Measurements from ENCODE around the gene LRRFIP1.

LRRFIP1 gene

DNA sequence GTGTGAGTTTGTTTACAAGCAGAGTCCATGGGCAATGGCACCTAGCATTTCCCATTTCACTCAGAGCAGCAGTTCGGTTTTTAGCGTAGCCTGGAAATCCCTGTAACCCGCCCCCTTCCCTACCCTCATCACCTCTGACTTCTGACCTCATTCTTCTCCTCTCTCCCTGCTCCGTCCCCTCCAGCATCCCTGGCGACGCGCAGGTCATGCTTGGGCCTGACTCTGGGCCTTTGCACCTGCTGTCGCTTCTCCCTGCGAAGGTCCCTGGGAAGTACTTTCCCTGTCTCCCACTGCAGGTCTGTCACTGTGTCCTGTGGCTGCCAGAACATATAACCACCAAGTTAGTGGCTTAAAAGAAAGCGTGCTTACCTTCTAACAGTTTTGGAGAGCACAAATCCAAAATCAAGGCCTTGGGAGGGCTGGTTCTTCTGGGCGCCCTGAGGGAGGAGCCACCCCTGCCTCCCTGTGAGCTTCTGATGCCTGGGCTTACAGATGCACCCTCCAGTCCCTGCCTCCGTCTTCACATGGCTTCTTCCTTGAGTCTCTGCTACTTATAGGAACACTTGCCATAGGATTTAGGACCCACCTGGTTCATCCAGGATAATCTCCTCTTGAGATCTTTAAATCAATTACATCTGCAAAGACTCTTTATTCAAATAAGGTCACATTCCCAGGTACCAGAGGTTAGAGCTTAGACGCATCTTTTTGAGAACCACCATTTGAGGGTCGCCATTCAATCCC lies 28.7 kb upstream of the LRRFIP1 start:
- H3K9ac ChIP-seq (ENCODE audit: low read depth, low read length, poor library complexity): no peak overlapping the region
- H3K36me3 ChIP-seq (replicated peaks in 1 of 2; ENCODE audit: control insufficient read depth in 2 of 2, insufficient read depth in 2 of 2, low read length in 2 of 2): no peaks in the 10 kb centered on the region
- H3K4ac ChIP-seq (ENCODE audit: low read length): no peak overlapping the region
- peaks cover 0 to 6% (median 6%) of the 10 kb centered on the region in 3 experiments for H3K27me3 ChIP-seq (ENCODE audit: control insufficient read depth in 3 of 3, insufficient read depth in 3 of 3, low read depth in 1 of 3, low read length in 3 of 3)
- no peak overlapping the region for H2BK120ac ChIP-seq (ENCODE audit: low read depth, low read length)
- H3K79me1 ChIP-seq (ENCODE audit: low read depth, low read length): no peaks in the 10 kb centered on the region
- H3K27ac ChIP-seq (replicated peaks; ENCODE audit: low read length): no peak overlapping the region
- no peak overlapping the region for H2BK15ac ChIP-seq (ENCODE audit: low read length)
- H3K9me3 ChIP-seq (replicated peaks in 1 of 2; ENCODE audit: control insufficient read depth in 2 of 2, insufficient read depth in 1 of 2, low read depth in 1 of 2, low read length in 2 of 2): no peaks in the 10 kb centered on the region
- no peak overlapping the region for H2AK5ac ChIP-seq (ENCODE audit: low read depth, low read length)
- H4K8ac ChIP-seq (ENCODE audit: low read depth, low read length): no peak overlapping the region
- peak overlapping the region; percentile 33 for H3K18ac ChIP-seq (ENCODE audit: low read length)
- H3K4me1 ChIP-seq (ENCODE audit: control insufficient read depth in 2 of 2, insufficient read depth in 1 of 2, low read depth in 1 of 2, low read length in 2 of 2): peaks cover 5 to 29% of the 10 kb centered on the region in 2 donors
- WGBS, 2 donors (ENCODE audit: extremely low coverage in 2 of 2, insufficient read length in 2 of 2, insufficient replicate concordance in 1 of 2): no CpG with 5 or more reads among the region's 14 CpGs
- no peak overlapping the region for H3K23ac ChIP-seq (ENCODE audit: low read depth, low read length, poor library complexity)
- H3K4me2 ChIP-seq (ENCODE audit: insufficient read depth, low read length, poor library complexity, severe bottlenecking): no peak overlapping the region
- no peak overlapping the region for H3K4me3 ChIP-seq (ENCODE audit: low read length in 2 of 2)
- H3K14ac ChIP-seq (ENCODE audit: low read length): no peak overlapping the region
- no peak overlapping the region for H2AFZ ChIP-seq (ENCODE audit: low read length)
- H2BK5ac ChIP-seq (ENCODE audit: low read length): no peak overlapping the region
- no peak overlapping the region for H4K91ac ChIP-seq (ENCODE audit: low read depth, low read length, poor library complexity)
- no peak overlapping the region for H2BK12ac ChIP-seq (ENCODE audit: low read length)
- DNase-seq (ENCODE audit: low spot score): no peak

DNA sequence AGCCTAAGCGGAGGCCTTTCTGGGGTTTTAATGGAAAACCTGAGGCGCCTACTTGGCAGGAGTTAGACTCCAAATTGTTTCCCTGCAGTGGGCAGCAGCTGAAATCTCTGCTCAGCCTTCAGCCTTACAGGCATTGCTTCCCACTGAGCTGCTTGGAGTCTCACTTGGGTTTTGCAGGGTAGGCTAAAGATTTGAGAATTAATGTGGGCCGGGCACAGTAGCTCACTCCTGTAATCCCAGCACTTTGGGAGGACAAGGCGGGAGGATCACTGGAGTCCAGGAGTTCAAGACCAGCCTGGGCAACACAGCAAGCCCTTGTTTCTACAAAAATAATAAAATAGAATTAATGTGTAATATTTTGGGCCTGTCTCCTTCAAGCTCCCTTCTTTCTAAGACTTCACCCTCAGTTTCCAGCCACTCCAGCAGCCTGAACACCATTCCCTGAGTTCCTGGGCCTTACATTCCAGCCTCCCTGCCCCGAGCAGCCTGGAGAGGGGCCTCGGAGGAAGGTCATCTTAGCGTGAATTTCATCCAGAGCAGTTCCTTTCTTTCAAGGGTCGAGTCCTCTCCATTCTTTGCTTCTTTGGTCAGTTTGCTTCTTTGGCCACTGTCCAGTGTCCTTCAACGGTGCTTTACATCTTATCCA lies 27.8 kb upstream of the LRRFIP1 start:
- Histone ChIP-seq H3K4me3 (ENCODE audit: low read length in 2 of 2) (no peak overlapping the region), H4K8ac (ENCODE audit: low read depth, low read length) (no peak overlapping the region), H3K14ac (ENCODE audit: low read length) (no peak overlapping the region), H3K36me3 (replicated peaks in 1 of 2; ENCODE audit: control insufficient read depth in 2 of 2, insufficient read depth in 2 of 2, low read length in 2 of 2) (no peaks in the 10 kb centered on the region), H4K91ac (ENCODE audit: low read depth, low read length, poor library complexity) (no peak overlapping the region), H2AK5ac (ENCODE audit: low read depth, low read length) (no peak overlapping the region), H3K18ac (ENCODE audit: low read length) (no peak overlapping the region), H3K4me1 (ENCODE audit: control insufficient read depth in 2 of 2, insufficient read depth in 1 of 2, low read depth in 1 of 2, low read length in 2 of 2) (peaks cover 6 to 20% of the 10 kb centered on the region in 2 donors), H3K9me3 (replicated peaks in 1 of 2; ENCODE audit: control insufficient read depth in 2 of 2, insufficient read depth in 1 of 2, low read depth in 1 of 2, low read length in 2 of 2) (no peaks in the 10 kb centered on the region), H3K23ac (ENCODE audit: low read depth, low read length, poor library complexity) (no peak overlapping the region), H2BK120ac (ENCODE audit: low read depth, low read length) (no peak overlapping the region), H3K27me3 (ENCODE audit: control insufficient read depth in 3 of 3, insufficient read depth in 3 of 3, low read depth in 1 of 3, low read length in 3 of 3) (peaks cover 0 to 3% (median 2%) of the 10 kb centered on the region in 3 experiments), H3K27ac (replicated peaks; ENCODE audit: low read length) (no peak overlapping the region), H2BK5ac (ENCODE audit: low read length) (no peak overlapping the region), H2BK12ac (ENCODE audit: low read length) (no peak overlapping the region), H3K4ac (ENCODE audit: low read length) (no peak overlapping the region), H2AFZ (ENCODE audit: low read length) (no peak overlapping the region), H3K79me1 (ENCODE audit: low read depth, low read length) (no peaks in the 10 kb centered on the region), H3K9ac (ENCODE audit: low read depth, low read length, poor library complexity) (no peak overlapping the region), H3K4me2 (ENCODE audit: insufficient read depth, low read length, poor library complexity, severe bottlenecking) (no peak overlapping the region), H2BK15ac (ENCODE audit: low read length) (no peak overlapping the region)
- DNase-seq (ENCODE audit: low spot score): no peak
- whole genome bisulfite sequencing, 2 donors (ENCODE audit: extremely low coverage in 2 of 2, insufficient read length in 2 of 2, insufficient replicate concordance in 1 of 2): no CpG with 5 or more reads among the region's 9 CpGs

DNA sequence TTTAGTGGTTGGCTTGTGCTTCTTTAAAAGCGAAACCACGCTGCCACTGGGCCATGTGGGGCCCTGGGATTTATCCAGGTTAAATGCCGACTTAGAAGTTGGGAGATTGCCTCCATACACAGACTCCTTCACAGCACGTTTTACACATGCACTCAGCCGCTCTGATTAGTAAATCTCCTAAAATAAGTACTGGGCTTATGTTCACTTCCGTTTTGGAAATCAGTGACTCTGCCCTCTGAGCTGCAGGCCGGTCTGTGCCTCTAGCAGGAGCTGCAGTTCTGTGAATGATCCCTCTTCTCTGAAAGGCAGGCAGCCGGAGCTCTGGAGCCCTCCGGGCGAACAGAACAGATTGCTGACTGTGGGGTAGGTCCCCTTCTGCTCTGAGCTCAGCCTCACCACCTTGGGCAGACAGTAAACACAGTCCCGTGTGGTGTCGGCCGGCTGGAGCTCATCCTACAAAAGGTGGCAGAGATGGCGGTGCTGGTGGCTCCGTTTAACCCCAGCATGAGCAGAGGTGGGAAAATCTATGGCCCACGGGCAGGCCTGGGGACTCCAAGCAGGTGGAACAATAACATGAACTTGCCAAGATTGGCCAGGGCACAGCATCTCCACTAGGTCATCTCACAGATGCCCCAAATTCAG lies 27.1 kb upstream of the LRRFIP1 start:
- peaks cover 2 to 3% of the 10 kb centered on the region in 2 donors for H3K9me3 ChIP-seq (replicated peaks in 1 of 2; ENCODE audit: control insufficient read depth in 2 of 2, insufficient read depth in 1 of 2, low read depth in 1 of 2, low read length in 2 of 2)
- no peak overlapping the region for H3K23ac ChIP-seq (ENCODE audit: low read depth, low read length, poor library complexity)
- no CpG with 5 or more reads among the region's 16 CpGs for WGBS, 2 donors (ENCODE audit: extremely low coverage in 2 of 2, insufficient read length in 2 of 2, insufficient replicate concordance in 1 of 2)
- no peak overlapping the region for H3K4ac ChIP-seq (ENCODE audit: low read length)
- no peak overlapping the region for H2AFZ ChIP-seq (ENCODE audit: low read length)
- H3K18ac ChIP-seq (ENCODE audit: low read length): peak overlapping the region; percentile 22
- no peak overlapping the region for H2BK15ac ChIP-seq (ENCODE audit: low read length)
- no peak overlapping the region for H2BK120ac ChIP-seq (ENCODE audit: low read depth, low read length)
- H3K4me2 ChIP-seq (ENCODE audit: insufficient read depth, low read length, poor library complexity, severe bottlenecking): no peak overlapping the region
- no peak overlapping the region for H3K14ac ChIP-seq (ENCODE audit: low read length)
- H3K4me3 ChIP-seq (ENCODE audit: low read length in 2 of 2): no peak overlapping the region
- peak overlapping the region; percentile 12 for H2AK5ac ChIP-seq (ENCODE audit: low read depth, low read length)
- peaks cover 6 to 13% of the 10 kb centered on the region in 2 donors for H3K4me1 ChIP-seq (ENCODE audit: control insufficient read depth in 2 of 2, insufficient read depth in 1 of 2, low read depth in 1 of 2, low read length in 2 of 2)
- no peak overlapping the region for H3K9ac ChIP-seq (ENCODE audit: low read depth, low read length, poor library complexity)
- no peak overlapping the region for H3K27ac ChIP-seq (replicated peaks; ENCODE audit: low read length)
- DNase-seq (ENCODE audit: low spot score): no peak
- peaks cover 0 to 3% (median 2%) of the 10 kb centered on the region in 3 experiments for H3K27me3 ChIP-seq (ENCODE audit: control insufficient read depth in 3 of 3, insufficient read depth in 3 of 3, low read depth in 1 of 3, low read length in 3 of 3)
- H3K79me1 ChIP-seq (ENCODE audit: low read depth, low read length): no peaks in the 10 kb centered on the region
- no peaks in the 10 kb centered on the region for H3K36me3 ChIP-seq (replicated peaks in 1 of 2; ENCODE audit: control insufficient read depth in 2 of 2, insufficient read depth in 2 of 2, low read length in 2 of 2)
- H2BK12ac ChIP-seq (ENCODE audit: low read length): no peak overlapping the region
- H4K8ac ChIP-seq (ENCODE audit: low read depth, low read length): no peak overlapping the region
- no peak overlapping the region for H2BK5ac ChIP-seq (ENCODE audit: low read length)
- no peak overlapping the region for H4K91ac ChIP-seq (ENCODE audit: low read depth, low read length, poor library complexity)
